NCI-H345 treated with DMSO at 0.1 percent for 48 hours (cell line): ENCODE results near the gene ZNF735.
"Not testable (repeated sequence)": the region's sequence is repeated elsewhere in the genome, so short reads cannot be mapped to it uniquely, and the experiment has no call there.

Source experiments
- DNase-seq: peaks from one replicate; lab custom pipeline; 2025; ENCODE audit not compliant: unreplicated experiment; lab: John Stamatoyannopoulos, UW

The ZNF735 gene

DNA sequence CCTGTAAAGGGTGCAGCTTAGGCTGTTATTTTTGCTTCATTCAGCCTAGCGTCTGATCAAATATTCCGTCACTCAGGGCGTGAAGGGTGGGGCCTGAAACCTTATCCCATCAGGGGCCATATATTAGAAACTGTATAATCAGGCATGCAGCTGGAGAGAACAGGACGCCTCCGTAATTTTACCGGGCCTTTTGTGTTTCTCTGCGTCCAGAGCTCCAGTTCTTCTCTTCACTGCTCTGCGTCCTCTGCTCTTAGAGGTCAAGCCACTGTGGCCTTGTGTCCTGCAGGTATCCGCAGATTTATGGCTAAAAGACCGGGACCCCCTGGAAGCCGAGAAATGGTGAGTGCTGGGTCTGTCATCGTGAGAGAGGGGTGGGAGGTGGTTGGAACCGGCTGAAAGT lies at the start of gene ZNF735:
Gene ZNF735 (plus strand): TSS at position 301 of the 400 bp plus-strand sequence. CDS start 0 bp downstream, at position 301.
- no peak for DNase-seq

DNA sequence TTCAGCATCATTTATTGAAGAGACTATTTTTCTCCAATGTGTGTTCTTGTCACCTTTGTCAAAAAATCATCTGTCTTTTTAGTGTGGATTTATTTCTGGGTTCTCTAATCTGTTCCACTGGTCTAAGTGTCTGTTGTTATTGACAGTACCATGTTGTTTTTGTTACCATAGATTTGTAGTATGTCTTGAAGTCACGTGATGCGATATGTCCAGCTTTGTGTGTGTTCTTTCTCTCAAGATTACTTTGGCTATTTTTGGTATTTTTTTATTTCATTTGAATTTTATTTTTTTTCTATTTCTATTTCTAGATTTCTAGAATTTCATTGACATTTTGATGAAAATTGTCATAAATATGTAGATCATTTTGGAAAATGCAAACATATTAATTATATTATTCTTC lies 36.0 kb upstream of the ZNF735 start:
- not testable (repeated sequence) for DNase-seq

DNA sequence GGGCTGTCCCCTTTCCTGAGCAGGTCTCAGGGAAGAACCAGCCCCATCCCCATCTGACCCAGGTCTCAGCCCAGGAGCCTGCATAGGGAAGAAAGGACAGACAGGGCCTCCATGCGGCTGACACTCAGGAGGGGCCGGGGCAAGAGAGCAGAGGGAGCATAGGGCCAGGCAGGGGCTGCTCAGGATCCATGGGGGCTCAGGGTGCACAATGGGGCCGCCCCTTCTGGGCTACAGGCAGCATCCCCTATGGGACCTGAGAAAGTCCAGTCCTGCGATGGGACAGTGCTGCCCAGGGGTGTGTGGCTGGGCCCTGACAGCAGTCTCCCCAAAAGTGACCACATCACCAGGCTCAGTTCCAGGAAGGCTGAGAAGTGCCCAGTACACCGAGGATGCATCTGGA lies 32.7 kb upstream of the ZNF735 start:
- DNase-seq = no peak

DNA sequence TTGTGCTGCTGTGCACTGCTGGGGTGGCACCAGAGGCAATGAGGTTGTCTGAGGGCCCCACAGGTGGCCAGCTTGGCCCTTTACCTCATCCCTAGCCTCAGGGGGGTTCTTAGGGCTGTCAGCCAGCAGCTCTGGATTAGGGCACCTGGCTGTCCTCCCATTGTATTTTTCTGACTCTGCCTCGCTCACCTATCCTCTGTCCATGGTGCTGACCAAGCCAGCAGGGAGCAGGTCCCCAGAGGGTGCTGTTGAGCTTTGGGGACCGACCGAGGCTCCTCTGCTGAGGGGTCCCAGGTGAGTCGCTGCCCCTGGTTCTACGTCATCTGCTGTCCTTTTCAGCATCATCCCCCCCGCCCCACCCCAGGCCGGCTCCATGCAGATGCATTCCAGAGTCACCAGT lies 32.1 kb upstream of the ZNF735 start:
- no peak for DNase-seq

DNA sequence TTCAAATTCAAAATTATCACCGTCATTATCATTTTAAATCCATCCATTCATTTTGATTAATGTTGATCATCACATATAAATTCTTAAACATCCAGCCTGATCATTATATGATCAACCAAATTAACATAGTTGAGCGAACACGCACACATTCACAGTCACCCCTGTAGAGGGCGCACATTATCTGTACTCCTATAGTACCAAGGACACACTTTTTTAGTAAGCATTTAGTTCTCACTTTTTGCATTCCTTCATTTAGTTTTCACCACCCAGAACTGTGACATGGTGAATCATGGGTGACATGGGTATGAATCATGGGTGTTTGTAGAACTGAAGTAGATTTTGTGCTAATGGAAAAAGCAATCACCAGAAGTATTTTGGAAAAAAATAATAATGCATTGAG lies 26.0 kb upstream of the ZNF735 start:
- no peak for DNase-seq

DNA sequence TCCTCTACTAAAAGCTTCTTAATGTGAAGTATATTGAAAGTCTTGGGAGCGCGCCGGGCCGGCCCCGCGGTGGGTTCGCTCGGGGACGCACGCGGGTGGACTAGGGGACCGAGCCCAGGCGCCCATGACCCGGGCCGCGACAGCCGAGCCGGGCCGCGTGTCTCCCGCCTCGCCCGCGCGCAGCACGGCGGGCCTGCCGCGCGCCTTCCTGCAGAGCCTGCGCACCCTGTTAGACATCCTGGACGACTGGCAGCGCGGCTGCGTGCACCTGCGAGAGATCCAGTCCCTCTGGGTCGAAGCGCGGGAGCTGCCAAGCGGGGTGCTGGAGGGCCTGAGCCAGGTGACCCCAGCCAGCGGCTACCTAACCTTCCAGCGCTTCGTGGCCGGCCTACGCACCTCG lies 25.4 kb upstream of the ZNF735 start:
- no peak for DNase-seq

DNA sequence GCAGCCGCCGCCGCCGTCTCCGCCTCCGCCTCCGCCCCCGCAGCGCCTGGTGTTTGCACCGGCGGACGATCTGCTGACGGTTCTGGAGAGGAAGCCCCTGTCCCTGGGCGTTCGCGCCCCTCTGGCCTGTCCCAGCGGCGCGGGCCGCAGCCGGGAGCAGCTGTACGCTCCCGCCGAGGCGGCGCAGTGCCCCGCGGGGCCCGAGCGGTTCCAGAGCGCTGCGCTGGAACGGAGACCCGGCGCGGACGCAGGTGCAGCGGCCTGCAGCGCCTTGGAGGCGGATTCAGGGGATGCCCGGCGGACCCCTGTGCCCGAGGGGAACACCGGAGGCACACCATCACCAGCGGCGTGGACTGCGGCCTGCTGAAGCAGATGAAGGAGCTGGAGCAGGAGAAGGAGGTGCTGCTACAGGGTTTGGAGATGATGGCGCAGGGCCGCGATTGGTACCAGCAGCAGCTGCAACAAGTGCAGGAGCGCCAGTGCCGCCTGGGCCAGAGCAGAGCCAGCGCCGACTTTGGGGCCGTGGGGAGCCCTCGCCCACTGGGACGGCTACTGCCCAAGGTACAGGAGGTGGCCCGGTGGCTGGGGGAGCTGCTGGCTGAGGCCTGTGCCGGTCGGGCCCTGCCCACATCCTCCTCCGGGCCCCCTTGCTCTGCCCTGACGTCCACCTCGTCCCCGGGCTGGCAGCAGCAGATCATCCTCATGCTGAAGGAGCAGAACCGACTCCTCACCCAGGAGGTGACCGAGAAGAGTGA lies 24.8 kb upstream of the ZNF735 start:
- no peak for DNase-seq

DNA sequence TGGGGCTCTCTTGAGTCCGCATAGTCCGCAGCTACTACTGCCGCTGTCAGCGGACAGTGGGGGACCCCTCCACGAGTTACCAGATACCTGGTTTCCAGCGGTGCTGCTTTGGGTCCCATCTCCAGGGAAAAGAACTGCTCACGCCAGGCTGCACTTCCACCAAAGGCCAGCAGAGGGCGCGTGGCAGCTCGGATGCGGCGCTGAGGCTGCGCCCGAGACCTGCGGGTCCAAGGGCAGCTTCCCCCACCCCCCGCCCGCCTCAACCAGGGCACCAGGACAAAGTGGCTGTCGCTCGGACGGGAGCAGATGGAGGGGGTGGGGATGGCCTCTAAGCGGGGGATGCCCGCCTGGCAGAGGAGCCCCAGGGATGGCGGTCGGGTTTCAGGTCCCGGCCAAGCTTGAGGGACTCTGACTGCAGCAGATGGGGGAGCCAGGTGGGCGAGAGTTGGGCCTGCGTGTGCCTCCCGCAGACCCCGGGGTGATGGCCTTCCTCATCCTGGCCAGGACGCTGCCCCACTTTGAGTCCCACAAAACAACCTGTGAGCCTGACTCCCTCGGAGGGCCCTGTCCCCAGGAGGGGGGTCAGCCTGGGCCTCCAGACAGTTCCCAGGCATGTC lies 23.8 kb upstream of the ZNF735 start:
- no peak for DNase-seq

DNA sequence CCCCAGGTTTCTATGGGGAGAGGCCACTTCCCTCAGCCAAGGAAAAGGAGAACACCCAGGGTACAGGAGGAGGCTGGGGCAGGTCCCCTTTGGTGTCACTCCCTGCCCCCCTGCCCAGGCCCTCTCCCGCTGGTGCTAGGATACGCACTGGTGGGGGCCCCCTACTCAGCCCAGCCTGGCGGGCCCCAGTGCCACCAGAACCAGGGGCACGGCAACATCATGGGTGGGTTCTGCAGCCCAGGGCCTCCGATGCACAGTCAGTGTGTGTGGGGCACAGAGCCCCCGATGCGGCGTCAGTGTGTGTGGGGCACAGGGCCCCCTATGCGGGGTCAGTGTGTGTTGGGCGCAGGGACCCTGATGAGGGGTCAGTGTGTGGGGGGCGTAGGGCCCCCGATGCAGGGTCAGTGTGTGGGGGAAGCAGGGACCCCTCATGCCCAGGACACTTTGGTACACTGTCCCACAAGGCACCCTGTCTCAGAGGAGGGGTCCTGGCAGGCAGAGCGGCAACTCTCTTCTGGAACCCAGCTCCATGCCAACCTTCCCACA lies 23.1 kb upstream of the ZNF735 start:
- DNase-seq = no peak

DNA sequence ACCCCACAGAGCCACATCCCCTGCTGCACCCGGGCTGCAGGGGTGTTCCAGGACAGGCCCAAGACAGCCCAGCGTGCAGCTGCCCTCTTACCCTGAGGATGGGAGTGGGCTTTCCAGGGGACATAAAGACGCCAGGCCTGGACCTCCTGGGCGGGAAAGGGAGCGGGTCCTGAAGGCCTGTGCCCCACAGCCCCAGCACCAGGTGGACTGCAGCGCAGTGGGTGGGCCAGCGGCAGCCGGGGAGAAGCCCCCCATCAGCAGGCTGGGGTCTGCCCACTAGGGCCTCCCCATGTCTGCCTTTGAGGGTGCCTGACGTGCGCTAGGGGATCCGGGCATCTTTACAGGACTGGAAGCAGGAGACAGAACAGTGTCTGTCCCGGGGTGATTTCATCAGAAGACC lies 22.6 kb upstream of the ZNF735 start:
- no peak for DNase-seq

DNA sequence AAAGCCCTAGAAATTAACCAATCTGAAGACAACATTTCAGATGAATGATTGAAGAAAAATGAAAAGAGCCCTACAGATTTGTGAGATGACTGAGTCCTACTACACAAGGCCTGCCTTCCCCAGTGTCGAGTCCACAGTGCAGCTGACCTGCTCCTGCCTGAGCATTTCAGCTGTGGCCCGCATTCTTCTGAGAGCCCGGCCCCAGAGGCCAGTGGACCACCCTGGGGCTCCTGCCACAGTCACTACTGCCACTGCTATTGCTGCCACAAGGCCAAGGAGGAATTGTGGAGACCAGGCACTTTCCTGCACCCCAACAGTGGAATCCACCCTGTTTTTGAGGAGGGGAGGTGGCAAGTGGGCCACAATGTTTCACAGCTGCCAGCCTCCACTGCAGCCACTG lies 19.6 kb upstream of the ZNF735 start:
- no peak for DNase-seq

DNA sequence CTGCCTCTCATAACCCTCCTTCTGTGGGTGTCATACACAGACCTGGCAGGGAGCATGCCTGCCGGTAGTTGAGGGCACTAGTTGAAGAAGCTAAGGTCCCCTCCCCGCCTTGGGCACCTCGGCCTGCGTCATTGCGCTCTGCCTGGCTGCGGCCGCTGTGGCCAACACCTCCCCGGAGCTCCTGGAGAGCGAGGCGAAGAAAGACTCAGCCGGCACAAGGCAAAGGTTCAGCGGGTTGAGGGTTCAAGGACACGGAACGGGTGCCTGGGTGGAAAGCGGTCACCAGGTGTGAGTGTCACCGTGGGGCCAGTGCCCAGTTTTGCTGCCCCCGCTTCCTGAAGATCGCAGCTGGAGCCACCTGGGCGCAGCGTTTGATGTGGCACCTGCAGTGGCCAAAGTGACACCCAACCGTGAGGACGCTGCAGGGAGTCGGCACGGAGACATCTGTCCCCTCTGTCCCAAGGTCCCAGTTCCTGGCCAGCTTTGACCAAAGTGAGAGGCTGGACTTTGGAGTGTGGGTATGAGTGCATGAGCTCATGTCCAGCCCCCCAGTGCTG lies 14.8 kb upstream of the ZNF735 start:
- DNase-seq = no peak

DNA sequence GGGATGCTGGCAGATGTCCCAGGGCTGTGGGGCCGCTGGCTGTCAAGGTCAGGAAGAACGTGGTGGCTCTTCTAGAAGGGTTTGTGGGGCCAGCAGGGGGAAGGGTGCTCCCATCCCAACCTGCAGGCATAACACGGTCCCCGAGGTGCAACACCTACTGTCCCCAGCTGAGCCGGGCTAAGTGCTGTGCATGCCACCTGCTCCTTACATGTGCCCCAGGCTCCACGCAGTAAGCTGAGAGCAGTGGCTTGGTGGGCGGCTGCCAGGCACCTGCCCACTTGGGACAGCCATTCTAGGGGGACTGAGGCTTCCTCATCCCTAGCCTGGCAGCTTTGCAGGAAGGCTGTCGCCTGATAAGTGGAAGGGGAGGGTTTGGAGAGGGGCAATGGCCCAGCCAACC lies 14.2 kb upstream of the ZNF735 start:
- no peak for DNase-seq

DNA sequence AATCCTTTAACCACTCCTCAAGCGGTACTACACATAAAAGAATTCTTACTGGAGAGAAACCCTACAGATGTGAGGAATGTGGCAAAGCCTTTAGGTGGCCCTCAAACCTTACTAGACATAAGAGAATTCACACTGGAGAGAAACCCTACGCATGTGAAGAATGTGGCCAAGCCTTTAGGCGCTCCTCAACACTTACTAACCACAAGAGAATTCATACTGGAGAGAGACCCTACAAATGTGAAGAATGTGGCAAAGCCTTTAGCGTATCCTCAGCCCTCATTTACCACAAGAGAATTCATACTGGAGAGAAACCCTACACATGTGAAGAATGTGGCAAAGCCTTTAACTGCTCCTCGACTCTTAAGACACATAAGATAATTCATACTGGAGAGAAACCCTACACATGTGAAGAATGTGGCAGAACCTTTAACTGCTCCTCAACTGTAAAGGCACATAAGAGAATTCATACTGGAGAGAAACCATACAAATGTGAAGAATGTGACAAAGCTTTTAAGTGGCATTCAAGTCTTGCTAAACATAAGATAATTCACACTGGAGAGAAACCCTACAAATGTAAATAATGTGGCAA lies 12.8 kb downstream of the ZNF735 start:
- not testable (repeated sequence) for DNase-seq

DNA sequence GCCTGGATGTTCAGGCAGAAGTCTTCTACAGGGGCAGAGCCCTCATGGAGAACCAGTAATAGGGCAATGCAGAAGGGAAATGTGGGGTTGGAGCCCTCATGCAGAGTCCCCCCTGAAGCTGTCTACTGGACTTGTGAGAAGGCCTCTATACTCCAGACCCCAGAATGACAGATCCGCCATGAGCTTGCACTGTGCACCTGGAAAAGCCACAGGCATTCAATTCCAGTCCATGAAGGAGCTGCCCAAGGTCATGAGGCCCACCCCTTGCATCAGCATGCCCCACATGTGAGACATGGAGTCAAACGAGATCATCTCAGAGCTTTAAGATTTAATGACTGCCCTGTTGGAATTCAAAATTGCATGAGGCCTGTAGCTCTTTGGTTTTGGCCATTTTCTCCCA lies 16.4 kb downstream of the ZNF735 start:
- DNase-seq = no peak

DNA sequence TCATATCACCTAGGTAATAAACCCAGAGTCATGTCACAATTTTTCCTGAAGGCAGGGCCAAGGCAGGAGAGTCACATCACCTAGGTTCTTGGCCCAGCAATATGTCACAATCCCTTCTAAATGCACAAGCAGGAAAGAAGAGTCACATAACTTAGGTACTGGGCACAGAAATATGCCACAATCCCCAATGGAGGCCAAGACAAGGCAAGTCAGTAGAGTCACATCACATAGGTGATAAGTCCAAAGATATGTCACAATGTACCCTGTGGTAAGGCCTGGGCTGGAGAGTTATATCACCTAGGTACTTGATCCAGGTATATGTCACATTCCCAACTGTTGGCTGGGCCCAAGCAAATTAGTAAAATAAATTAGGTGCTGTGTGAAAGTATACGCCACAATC lies 21.2 kb downstream of the ZNF735 start, which contains the start of gene ZNF679:
Gene ZNF679 (plus strand): TSS at position 301 of the 400 bp plus-strand sequence. CDS start 20,644 bp downstream, outside the sequence.
- not testable (repeated sequence) for DNase-seq

DNA sequence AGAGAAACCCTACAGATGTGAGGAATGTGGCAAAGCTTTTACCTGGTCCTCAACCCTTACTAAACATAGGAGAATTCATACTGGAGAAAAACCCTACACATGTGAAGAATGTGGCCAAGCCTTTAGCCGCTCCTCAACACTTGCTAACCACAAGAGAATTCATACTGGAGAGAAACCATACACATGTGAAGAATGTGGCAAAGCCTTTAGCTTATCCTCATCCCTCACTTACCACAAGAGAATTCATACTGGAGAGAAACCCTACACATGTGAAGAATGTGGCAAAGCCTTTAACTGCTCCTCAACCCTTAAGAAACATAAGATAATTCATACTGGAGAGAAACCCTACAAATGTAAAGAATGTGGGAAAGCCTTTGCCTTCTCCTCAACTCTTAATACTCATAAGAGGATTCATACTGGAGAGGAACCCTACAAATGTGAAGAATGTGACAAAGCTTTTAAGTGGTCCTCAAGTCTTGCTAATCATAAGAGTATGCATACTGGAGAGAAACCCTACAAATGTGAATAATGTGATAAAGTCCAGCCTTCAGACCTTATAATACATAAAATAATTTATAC lies 59.4 kb downstream of the ZNF735 start:
- DNase-seq = no peak
